Esophagus mucosa (tissue), 1 donor: ENCODE results near the gene RBM34. TPM values are rescaled to one million over a fixed set of nuclear protein-coding genes. Genes with fewer than 3 reads are reported as not detected.
"Not testable (repeated sequence)": the region's sequence is repeated elsewhere in the genome, so short reads cannot be mapped to it uniquely, and the experiment has no call there.

Source experiments
- ATAC-seq: fragments of 200-7000 bp; cut with Tn5 transposase; one replicate; pipeline ENCODE4 v1.9.1; 2020
- total RNA-seq: library from RNA; stranded (reverse); gene quantifications from one replicate; pipeline ENCODE4 v1.2.4, GENCODE V29; 2023
- donor health status: DM: yes; HTN: yes; CAD: no.

Gene RBM34
- total RNA-seq, 1 donor from 2014 or later, result 63.7 TPM

- ATAC-seq, result no peak
Observed at GRCh38 chr1:235112297-235113182, 48.5 kb downstream of the RBM34 start.

- ATAC-seq, result no peak
Observed at GRCh38 chr1:235111107-235111506, 49.9 kb downstream of the RBM34 start.

GRCh38 chr1:235108876-235109275 lies 52.2 kb downstream of the RBM34 start:
- ATAC-seq, result no peak

- ATAC-seq, result no peak
Observed at GRCh38 chr1:235108185-235108593, 52.9 kb downstream of the RBM34 start.

GRCh38 chr1:235107368-235108184 lies 53.5 kb downstream of the RBM34 start:
- ATAC-seq, result no peak

GRCh38 chr1:235106457-235106856 lies 54.6 kb downstream of the RBM34 start:
- ATAC-seq, result no peak

GRCh38 chr1:235105051-235106043 lies 55.7 kb downstream of the RBM34 start:
- ATAC-seq, result peak; percentile 20

- ATAC-seq, result peak; percentile 74
Observed at GRCh38 chr1:235102993-235103411, 58.0 kb downstream of the RBM34 start.

- no peak for ATAC-seq
Observed at GRCh38 chr1:235102259-235102582, 58.8 kb downstream of the RBM34 start.

- ATAC-seq, result no peak
Observed at GRCh38 chr1:235101558-235102258, 59.3 kb downstream of the RBM34 start.

GRCh38 chr1:235100194-235100772 lies 60.8 kb downstream of the RBM34 start:
- ATAC-seq, result no peak

GRCh38 chr1:235098991-235099390 lies 62.1 kb downstream of the RBM34 start:
- no peak for ATAC-seq

- ATAC-seq, result no peak
Observed at GRCh38 chr1:235098547-235098946, 62.5 kb downstream of the RBM34 start.

- ATAC-seq, result not testable (repeated sequence)
Observed at GRCh38 chr1:235097501-235097900, 63.5 kb downstream of the RBM34 start.

GRCh38 chr1:235095938-235096562 lies 65.0 kb downstream of the RBM34 start:
- ATAC-seq, result no peak

GRCh38 chr1:235093696-235094592 lies 67.1 kb downstream of the RBM34 start:
- peak; percentile 79 for ATAC-seq

GRCh38 chr1:235093013-235093695 lies 67.9 kb downstream of the RBM34 start:
- peak; percentile 62 for ATAC-seq

GRCh38 chr1:235092415-235092814 lies 68.6 kb downstream of the RBM34 start:
- ATAC-seq, result not testable (repeated sequence)

GRCh38 chr1:235092045-235092406 lies 69.0 kb downstream of the RBM34 start:
- not testable (repeated sequence) for ATAC-seq
